ENCODE data around the gene SAE1.

SAE1 gene

GRCh38 chr19:47172666-47173455 is 42.2 kb downstream of the SAE1 start:
- intact Hi-C loops (cut with micrococcal nuclease), result no loop called here
- no peak overlapping the region for H3K4me3 Mint-ChIP-seq
- peaks cover 89% of the 10 kb centered on the region for H3K36me3 Mint-ChIP-seq (ENCODE audit: low read depth)
- H3K27ac Mint-ChIP-seq, result no peak overlapping the region
- H3K27me3 Mint-ChIP-seq, result no peaks in the 10 kb centered on the region
- H3K9me3 Mint-ChIP-seq, result no peaks in the 10 kb centered on the region
- H3K4me1 Mint-ChIP-seq (ENCODE audit: low read depth), result no peaks in the 10 kb centered on the region

GRCh38 chr19:47176071-47176626 is 45.5 kb downstream of the SAE1 start:
- Mint-ChIP-seq H3K27ac (no peak overlapping the region), H3K4me3 (no peak overlapping the region), H3K36me3 (ENCODE audit: low read depth) (peaks cover 90% of the 10 kb centered on the region), H3K9me3 (no peaks in the 10 kb centered on the region), H3K4me1 (ENCODE audit: low read depth) (no peaks in the 10 kb centered on the region), H3K27me3 (no peaks in the 10 kb centered on the region)
- intact Hi-C loops (cut with micrococcal nuclease), result no loop called here

- Mint-ChIP-seq H3K36me3 (ENCODE audit: low read depth) (peaks cover 90% of the 10 kb centered on the region), H3K4me3 (no peak overlapping the region), H3K27ac (no peak overlapping the region)
These were observed 46.0 kb downstream of the SAE1 start for GRCh38 chr19:47176627-47177090.

GRCh38 chr19:47179653-47180310 is 49.1 kb downstream of the SAE1 start:
- H3K27me3 Mint-ChIP-seq, result no peaks in the 10 kb centered on the region
- H3K4me1 Mint-ChIP-seq (ENCODE audit: low read depth), result no peaks in the 10 kb centered on the region
- H3K36me3 Mint-ChIP-seq (ENCODE audit: low read depth), result peaks cover 90% of the 10 kb centered on the region
- no peak overlapping the region for H3K4me3 Mint-ChIP-seq
- no peaks in the 10 kb centered on the region for H3K9me3 Mint-ChIP-seq
- H3K27ac Mint-ChIP-seq, result no peak overlapping the region
- intact Hi-C loops (cut with micrococcal nuclease), result no loop called here

More at GRCh38 chr19:47176627-47177090, 46.0 kb downstream of the SAE1 start:
- intact Hi-C loops (cut with micrococcal nuclease), result no loop called here
- Mint-ChIP-seq H3K4me1 (ENCODE audit: low read depth) (no peaks in the 10 kb centered on the region), H3K27me3 (no peaks in the 10 kb centered on the region), H3K9me3 (no peaks in the 10 kb centered on the region)

GRCh38 chr19:47183601-47184000 is 53.0 kb downstream of the SAE1 start:
- Mint-ChIP-seq H3K27me3 (no peaks in the 10 kb centered on the region), H3K27ac (no peak overlapping the region), H3K36me3 (ENCODE audit: low read depth) (peaks cover 88% of the 10 kb centered on the region), H3K4me3 (no peak overlapping the region), H3K9me3 (no peaks in the 10 kb centered on the region), H3K4me1 (ENCODE audit: low read depth) (no peaks in the 10 kb centered on the region)
- intact Hi-C loops (cut with micrococcal nuclease), result no loop called here

- Mint-ChIP-seq H3K36me3 (ENCODE audit: low read depth) (peaks cover 88% of the 10 kb centered on the region), H3K4me1 (ENCODE audit: low read depth) (no peaks in the 10 kb centered on the region), H3K27ac (no peak overlapping the region), H3K27me3 (no peaks in the 10 kb centered on the region), H3K9me3 (no peaks in the 10 kb centered on the region), H3K4me3 (no peak overlapping the region)
- intact Hi-C loops (cut with micrococcal nuclease), result no loop called here
These were observed 56.1 kb downstream of the SAE1 start for GRCh38 chr19:47186446-47187334.

GRCh38 chr19:47187335-47187655 is 56.7 kb downstream of the SAE1 start:
- no peaks in the 10 kb centered on the region for H3K27me3 Mint-ChIP-seq
- no peaks in the 10 kb centered on the region for H3K9me3 Mint-ChIP-seq
- no peak overlapping the region for H3K4me3 Mint-ChIP-seq
- intact Hi-C loops (cut with micrococcal nuclease), result no loop called here
- no peak overlapping the region for H3K27ac Mint-ChIP-seq
- H3K4me1 Mint-ChIP-seq (ENCODE audit: low read depth), result no peaks in the 10 kb centered on the region
- H3K36me3 Mint-ChIP-seq (ENCODE audit: low read depth), result peaks cover 84% of the 10 kb centered on the region

GRCh38 chr19:47187797-47188196 is 57.2 kb downstream of the SAE1 start:
- Mint-ChIP-seq H3K4me3 (no peak overlapping the region), H3K27me3 (no peaks in the 10 kb centered on the region), H3K9me3 (no peaks in the 10 kb centered on the region), H3K36me3 (ENCODE audit: low read depth) (peaks cover 79% of the 10 kb centered on the region), H3K4me1 (ENCODE audit: low read depth) (no peaks in the 10 kb centered on the region), H3K27ac (no peak overlapping the region)
- intact Hi-C loops (cut with micrococcal nuclease), result no loop called here

- Mint-ChIP-seq H3K27me3 (no peaks in the 10 kb centered on the region), H3K36me3 (ENCODE audit: low read depth) (peaks cover 71% of the 10 kb centered on the region), H3K27ac (no peak overlapping the region), H3K9me3 (no peaks in the 10 kb centered on the region), H3K4me1 (ENCODE audit: low read depth) (no peaks in the 10 kb centered on the region), H3K4me3 (no peak overlapping the region)
- intact Hi-C loops (cut with micrococcal nuclease), result no loop called here
These were observed 57.9 kb downstream of the SAE1 start for GRCh38 chr19:47188507-47189033.

- intact Hi-C loops (cut with micrococcal nuclease), result no loop called here
- Mint-ChIP-seq H3K27ac (no peak overlapping the region), H3K4me3 (no peak overlapping the region), H3K9me3 (no peaks in the 10 kb centered on the region), H3K27me3 (no peaks in the 10 kb centered on the region), H3K36me3 (ENCODE audit: low read depth) (peaks cover 68% of the 10 kb centered on the region), H3K4me1 (ENCODE audit: low read depth) (no peaks in the 10 kb centered on the region)
These were observed 59.6 kb downstream of the SAE1 start for GRCh38 chr19:47190167-47190727.

GRCh38 chr19:47195434-47195833 is 64.8 kb downstream of the SAE1 start:
- H3K9me3 Mint-ChIP-seq, result no peaks in the 10 kb centered on the region
- H3K27ac Mint-ChIP-seq, result peak overlapping the region; percentile 62
- intact Hi-C loops (cut with micrococcal nuclease), result no loop called here
- H3K36me3 Mint-ChIP-seq (ENCODE audit: low read depth), result peaks cover 66% of the 10 kb centered on the region
- H3K4me3 Mint-ChIP-seq, result no peak overlapping the region
- no peaks in the 10 kb centered on the region for H3K4me1 Mint-ChIP-seq (ENCODE audit: low read depth)
- no peaks in the 10 kb centered on the region for H3K27me3 Mint-ChIP-seq

GRCh38 chr19:47197141-47197540 is 66.5 kb downstream of the SAE1 start:
- Mint-ChIP-seq H3K9me3 (no peaks in the 10 kb centered on the region), H3K4me1 (ENCODE audit: low read depth) (no peaks in the 10 kb centered on the region), H3K4me3 (no peak overlapping the region), H3K27me3 (no peaks in the 10 kb centered on the region), H3K27ac (no peak overlapping the region), H3K36me3 (ENCODE audit: low read depth) (peaks cover 60% of the 10 kb centered on the region)
- intact Hi-C loops (cut with micrococcal nuclease), result no loop called here

GRCh38 chr19:47200530-47200929 is 69.9 kb downstream of the SAE1 start:
- Mint-ChIP-seq H3K36me3 (ENCODE audit: low read depth) (peaks cover 79% of the 10 kb centered on the region), H3K27ac (no peak overlapping the region)

More at GRCh38 chr19:47200530-47200929, 69.9 kb downstream of the SAE1 start:
- Mint-ChIP-seq H3K27me3 (no peaks in the 10 kb centered on the region), H3K4me3 (no peak overlapping the region), H3K9me3 (no peaks in the 10 kb centered on the region), H3K4me1 (ENCODE audit: low read depth) (no peaks in the 10 kb centered on the region)
- intact Hi-C loops (cut with micrococcal nuclease), result no loop called here
